GM18868 (cell line): ENCODE data around the gene DPP6.

Source experiments
- ATAC-seq: cut with Tn5 transposase; IDR thresholded peaks from one replicate; pipeline ENCODE4 v1.9.1; 2021; ENCODE audit warnings: mild to moderate bottlenecking, moderate library complexity; ENCODE audit not compliant: unreplicated experiment

Gene DPP6

DNA sequence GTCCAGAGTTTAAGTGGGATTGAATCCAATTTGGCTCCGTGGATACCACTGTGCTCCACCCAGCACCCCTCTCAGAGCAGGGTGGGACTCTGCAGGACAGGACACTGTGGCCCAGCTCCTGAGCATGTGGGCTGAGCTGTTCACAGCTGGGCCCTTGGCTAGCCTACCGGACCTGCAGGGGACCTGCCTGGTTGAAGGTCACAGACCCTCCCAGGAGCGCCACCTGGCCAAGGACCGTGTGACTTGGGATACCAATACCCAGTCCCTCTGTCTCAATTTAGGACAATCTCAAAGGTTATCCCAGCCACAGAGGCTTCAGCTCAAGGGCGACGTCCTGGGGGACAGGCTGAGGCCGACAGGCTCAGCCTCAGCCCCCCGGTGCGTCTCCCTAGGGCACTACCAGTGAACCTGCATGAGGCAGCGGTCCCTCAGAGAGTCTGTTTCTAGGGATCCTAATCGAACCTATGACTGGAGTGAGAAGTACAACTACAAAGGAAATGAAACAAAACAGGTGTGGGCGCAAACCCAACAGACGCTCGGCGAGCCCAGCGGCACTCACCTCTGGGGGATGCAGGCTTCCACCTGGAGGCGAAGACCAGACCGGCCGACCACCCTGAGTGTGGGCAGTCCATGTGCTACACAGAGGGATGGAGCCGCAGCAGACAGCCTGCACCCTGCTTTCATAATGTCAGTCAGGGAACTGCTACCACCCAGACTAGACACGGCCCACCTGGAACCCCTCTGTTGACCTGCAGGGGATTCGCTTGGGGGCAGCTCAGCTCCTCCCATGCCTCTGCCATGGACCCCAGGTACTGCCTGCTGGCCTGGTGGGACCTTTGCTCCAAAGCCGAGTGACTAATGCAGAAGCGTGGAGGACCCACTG, 847.0 kb downstream of the DPP6 start:
- ATAC-seq, result no peak

DNA sequence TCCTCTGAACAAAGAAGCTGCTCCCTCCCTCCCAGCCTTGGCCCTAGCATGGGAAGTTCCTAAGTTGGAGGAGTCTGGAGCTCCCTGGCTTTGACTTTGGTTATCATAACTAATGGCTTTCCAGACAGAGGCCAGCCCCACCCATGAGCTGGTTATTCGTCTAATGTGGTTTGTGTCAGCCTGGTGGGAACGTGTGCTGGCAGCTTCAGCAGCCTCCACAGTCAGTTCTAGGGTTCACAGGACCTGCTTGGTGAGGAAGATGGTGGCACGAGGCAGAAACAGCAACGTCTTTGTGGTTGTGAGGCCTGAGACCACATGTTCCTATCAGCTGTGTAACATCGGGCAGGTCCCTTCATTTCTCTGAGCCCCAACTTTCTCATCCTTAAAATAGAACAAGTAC, 847.7 kb downstream of the DPP6 start:
- ATAC-seq, result no peak

DNA sequence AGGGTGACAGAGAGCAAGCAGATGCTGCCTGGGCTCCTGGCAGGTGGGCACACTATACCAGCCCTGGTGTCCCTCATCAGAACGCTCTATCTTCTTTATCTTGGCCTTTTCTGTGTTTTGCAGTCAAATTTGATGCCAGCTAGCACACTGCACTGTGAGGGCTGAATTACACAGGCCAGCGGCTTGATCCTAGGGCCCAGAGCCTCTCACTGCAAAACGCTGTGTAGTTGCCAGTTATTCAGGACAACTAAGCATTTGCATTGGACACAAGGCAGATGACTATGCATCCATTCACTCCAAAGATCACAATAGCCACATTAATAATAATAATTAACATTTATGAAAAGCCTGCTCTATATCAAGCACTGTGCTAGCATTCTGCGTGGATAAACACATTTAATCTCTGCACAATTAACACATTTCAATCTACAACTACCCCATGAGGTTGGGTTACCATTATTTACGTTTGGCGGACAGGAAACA, 850.4 kb downstream of the DPP6 start:
- no peak for ATAC-seq

DNA sequence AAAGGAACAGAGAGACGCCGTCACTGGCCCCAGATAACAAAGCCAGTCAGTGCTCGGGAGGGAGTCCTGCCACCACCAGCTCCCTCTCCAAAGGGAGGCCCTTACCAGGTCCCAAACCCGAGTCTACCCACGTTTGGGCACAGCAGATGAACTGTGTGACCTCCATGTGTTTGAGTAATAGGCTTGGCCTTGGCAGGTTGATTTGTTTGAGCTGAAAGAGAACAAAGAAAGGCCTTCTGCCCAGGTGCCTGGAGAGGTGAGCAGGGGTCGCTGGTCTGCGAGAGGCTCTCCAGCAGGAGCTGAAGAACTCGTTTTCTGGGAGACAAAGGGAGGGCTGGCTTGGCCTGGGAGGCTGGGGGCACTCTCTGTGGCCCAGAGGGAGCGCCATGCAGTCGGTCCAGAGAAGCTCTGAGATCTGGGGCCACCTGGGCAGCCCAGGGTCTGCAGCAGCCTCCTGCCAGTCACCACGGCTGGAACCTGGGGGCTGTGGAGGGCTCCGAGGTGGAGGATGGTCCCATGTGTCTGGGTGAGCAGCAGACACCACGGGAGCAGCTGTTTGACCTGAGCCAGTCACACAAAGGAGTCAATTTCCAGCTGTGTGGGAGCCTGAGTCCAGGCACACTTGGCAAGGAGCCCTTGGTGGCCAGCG, 851.0 kb downstream of the DPP6 start:
- ATAC-seq, result no peak

DNA sequence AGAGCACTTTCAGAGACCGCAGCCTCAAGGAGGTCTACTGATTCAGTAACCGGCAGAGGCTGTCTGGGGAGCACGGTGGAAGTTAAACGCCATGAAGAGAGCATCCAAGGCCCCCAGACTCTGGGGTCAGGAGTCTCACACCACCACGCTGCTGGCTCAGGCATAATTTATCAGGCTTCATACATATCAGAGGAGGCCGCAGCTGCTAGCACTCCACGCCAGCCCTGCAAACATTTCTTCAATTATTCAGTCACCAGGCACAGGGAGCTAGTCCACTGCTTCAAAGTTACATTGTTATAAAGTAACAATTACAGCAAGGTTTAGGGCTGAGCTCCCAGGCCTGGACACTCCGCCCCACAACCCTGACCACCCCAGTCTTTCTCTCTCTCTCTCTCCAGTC, 852.9 kb downstream of the DPP6 start:
- ATAC-seq, result no peak

DNA sequence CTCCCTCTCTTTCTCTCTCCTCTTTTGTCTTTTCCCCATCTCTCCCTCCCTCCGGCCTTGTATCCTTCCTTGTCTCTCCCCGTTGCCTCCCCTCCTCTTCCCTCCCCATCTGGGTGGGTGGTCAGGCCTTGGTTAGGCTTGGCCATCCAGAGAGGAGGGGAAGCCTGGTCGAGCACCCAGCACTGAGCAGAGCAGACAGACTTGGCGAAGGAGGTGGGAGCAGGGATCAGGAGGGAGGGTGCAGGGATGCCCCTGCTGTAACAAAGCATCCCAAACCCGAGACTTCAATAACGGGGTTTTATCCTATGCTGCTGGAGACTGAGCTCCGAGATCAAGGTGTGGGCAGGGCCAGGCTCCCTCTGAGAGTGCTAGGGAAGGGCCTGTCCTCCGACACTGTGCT, 853.4 kb downstream of the DPP6 start:
- ATAC-seq, result no peak

DNA sequence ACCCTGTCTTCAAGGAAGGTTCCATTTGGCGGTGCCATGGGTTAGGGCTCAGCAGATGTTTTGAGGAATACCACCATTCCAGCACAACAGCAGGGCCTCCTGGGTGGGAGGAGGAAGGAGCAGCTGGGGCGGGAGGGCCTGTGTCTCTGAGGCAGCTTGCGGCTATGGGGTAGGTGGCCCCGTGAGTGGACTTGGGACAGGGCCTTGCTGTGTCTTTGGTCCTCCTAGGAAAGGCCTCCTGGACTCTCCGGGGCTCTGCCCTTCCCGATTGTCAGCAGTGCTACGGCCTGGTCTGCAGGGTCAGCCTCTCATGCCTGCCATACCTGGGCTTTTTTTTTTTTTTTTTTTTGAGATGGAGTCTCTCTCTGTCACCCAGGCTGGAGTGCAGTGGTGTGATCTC, 854.0 kb downstream of the DPP6 start:
- no peak for ATAC-seq

DNA sequence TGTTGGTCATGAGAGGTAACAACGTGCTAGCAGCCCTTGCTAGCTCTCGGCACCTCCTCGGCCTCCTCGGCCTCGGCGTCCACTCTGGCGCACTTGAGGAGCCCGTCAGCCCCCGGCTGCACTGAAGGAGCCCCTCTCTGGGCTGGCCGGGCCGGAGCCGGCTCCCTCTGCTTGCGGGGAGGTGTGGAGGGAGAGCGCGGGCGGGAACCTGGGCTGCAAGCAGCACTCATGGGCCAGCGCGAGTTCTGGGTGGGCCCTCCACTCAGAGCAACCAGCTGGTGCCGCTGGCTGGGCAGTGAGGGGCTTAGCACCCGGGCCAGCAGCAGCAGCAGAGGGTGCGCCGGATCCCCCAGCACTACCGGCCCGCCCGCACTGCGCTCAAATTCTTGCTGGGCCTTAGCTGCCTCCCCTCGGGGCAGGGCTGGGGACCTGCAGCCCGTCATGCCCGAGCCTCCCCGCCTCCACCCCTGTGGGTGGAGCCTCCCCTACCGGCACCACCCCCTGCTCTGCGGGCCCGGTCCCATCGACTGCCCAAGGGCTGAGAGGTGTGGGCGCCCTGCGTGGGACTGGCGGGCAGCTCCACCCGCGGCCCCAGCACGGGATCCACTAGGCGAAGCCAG, 854.6 kb downstream of the DPP6 start:
- ATAC-seq, result no peak

DNA sequence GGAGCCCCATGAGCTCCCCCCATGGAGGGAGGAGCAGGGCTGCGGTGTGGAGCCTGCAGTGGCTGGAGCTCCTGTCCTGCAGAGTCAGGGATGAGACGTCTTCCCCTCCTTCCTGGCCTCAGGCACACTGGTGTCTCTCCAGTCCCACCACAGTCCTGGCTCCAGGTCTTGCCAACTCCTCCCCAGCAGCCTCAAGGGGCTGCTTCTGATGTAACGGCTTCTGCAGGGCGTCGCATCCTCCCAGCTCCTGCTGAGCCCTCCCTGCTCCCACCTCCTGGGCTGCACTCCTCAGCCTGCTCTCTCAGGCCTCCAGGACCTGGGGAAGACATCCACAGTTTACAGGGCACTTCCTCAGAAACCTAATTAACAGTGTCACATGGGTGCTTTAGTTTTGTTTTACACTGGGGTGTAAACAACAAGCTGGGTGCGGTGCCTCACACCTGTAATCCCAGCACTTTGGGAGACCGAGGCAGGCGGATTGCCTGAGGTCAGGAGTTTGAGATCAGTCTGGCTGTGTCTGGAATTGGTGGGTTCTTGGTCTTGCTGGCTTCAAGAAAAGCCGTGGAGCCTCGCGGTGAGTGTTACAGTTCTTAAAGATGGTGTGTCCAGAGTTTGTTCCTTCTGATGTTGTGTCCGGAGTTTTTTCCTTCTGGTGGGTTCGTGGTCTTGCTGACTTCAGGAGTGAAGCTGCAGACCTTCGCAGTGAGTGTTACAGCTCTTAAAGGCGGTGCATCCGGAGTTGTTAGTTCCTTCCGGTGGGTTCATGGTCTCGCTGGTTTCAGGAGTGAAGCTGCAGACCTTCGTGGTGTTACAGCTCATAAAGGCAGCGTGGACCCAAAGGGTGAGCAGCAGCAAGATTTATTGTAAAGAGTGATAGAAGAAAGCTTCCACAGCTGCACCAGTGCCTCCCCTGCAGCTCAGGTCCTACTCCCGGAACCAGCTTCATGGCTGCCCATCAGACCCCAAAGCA, 855.7 kb downstream of the DPP6 start:
- ATAC-seq, result no peak

DNA sequence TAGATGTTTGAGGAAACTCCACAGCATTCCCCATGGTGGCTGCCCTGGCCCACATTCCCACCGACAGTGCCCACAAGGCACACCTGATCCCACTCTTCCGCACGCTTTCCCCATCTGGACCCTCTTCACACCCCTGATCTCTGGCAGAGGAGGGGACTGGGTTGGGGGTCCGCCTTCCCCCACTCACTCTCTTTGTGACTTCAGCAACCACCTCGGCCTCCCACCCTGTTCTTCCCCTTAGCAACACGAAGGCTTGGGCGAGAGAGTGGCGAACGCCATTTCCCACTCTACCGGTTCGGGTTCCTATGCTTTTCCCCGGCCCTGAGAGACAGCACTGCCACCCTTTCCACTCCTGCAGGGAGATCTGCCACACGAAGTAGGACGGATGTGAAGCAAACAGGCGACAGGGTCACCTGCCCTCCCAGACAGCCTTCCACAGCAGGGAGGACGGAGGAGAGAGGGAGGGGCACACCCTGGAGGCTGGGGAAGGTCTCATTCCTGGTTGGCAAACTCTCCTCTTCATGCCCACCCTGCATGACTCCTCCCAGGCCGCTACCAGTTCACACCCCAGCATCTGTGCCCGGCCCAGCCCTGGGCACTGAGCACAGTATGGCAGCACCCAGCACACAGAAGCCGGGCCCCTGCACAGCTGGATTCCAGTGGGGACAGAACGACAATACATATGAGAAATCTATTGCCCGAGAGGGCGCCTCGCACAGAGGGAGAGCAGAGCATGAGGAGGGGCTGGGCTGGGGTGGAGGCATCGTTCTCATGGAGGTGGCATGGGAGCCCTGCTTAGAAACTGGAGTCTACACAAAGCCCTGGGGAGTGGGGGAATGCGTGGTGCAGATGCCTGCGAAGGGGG, 857.3 kb downstream of the DPP6 start:
- no peak for ATAC-seq

DNA sequence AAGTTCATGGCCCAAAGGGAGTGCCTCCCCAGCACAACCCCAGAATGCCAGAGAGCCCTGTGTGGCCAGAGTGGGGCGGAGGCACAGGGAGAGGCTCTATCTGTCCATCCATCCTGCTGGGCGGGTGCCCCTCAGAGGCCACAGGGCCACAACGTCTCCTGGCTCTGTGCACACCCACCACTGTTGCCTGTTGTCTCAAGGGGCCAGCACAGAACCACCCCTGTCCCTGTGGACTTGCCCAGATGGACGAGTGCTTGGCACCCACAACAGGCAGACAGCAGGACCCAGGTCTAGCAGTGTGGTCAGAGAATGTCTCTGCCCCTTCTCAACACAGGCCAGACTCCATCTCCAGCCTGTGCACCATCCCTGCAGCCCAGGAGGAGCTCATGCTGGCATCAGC, 857.9 kb downstream of the DPP6 start:
- ATAC-seq, result no peak

DNA sequence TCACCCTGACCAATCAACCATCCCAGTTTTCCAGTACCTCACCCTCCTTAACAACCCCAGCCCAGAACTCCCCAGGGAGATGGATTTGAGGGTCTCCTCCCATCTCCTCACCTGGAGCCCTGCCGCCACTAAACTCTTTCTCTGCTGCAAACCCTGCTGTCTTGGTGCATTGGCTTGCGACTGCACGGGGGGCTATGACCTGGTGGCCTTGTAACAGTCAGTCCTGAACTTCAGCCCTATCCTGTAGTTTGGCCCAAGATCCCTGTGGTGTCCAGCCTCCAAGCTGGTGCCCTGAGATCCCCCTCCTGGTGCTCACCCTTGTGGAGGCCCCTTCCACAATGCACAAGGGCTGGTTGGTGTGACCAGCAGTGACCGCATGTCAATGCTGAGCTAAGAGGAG, 858.8 kb downstream of the DPP6 start:
- no peak for ATAC-seq

DNA sequence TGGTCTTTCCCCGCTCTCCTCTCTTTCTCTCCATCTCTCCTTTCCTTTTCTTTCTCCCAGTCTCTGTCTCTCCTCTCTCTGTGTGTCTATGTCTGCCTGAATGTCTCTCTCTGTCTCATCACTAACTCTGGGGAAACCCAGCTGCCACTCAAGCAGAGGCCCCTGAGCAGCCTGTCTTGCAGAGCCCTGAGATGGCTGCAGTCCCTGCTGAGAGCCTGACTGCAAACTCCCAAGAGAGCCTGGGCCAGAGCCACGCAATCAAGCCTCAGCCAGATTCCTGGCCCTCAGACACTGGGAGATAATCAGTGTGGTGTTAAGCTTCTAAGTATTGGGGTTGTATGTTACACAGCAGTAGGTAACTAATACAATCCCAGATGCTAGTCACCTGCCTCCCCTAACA, 859.2 kb downstream of the DPP6 start:
- no peak for ATAC-seq

DNA sequence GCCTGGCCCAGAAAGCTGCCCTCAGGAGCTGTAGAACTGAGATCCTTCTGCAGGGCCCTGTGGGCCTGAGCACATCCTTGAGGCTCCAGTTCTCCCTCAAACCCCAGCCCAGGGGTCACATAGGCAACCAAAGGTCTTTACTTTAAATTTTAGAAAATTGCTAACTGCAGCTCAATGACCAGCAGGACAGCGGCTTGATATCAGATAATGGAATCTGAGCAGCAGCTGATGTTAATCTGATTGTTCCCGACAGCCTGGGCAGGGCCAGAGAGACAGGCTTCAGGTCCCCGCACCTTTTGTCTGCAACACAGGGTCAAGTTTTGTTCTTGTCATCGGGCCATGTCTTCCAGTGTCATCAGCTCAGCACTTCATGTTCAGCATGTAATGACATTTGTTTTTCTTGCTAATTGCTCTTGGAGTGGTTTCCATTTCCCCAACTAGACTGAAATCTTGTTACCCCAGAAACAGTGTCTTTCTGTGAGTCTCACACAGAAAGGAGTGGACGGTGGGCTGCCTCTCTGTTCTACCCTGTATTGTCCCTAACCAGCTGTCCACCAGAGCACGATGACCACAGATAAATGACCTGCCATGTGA, 859.8 kb downstream of the DPP6 start:
- ATAC-seq, result no peak

DNA sequence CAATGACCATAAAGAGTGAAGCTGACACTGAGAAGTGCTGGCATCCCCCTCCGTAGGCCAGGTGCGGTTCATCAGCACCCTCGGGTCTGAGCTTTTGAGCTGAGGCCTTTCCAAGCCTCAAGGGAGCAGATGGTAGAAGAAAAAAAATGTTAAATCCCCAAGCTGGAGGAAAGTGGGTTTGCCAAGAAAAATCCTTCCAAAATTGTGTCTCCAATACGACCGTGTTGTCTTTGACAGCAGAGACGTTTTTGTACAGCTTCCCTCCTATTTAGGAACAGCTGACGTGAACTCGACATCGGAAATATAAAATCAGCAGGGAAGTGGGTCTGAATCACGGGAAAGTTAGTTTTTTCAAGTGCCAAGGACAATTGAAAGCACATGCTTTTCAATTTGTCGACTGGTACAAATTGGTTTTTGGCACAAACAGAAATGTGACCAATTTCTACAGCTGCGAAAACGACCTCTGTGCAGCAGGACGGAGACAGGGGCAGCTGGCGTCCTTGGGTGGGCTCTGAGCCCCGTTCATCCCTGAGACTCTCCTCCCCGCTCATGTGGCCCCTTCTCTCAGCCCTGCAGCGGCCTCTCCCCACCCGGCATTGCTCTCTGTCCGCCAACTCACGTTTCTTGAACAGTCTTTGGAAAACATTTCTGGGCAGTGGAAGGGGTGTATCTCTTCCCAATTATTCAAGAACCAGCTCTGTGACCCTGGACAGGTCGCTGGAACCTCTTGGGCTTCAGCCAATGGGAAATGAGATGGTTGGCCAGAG, 860.9 kb downstream of the DPP6 start:
- ATAC-seq, result no peak

DNA sequence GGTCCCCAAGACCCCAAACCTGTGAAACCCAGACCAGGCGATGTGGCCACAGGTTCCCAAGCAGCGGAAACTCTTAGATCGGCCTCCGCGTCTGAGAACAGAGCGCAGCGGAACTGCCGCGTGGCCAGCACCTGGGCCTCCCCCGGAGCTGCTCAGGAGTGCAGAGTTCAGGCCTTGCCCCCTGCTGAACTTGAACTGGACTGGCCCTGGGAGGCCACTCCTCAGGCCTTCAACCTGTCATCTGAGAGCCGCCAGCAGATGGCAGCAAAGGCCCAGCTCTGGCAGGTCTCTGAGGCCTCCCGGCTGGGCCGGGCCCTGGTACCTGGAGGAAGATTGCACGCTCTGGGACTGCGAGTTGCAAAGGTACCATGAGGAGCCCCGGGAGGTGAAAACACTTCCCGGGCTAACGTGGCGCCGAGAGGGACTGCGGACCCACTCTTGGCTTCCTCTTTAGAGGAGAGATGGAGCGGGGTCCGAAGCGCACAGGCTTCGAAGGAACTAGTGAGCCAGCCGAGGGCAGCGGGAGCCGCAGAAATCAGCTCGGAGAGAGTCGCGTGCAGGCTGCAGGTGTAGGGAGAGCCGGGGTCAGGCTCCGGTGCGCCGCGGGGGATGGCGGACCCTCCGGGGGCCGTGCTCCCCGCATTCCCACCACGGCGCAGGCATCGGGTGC, 861.6 kb downstream of the DPP6 start:
- ATAC-seq, result peak; percentile 97

DNA sequence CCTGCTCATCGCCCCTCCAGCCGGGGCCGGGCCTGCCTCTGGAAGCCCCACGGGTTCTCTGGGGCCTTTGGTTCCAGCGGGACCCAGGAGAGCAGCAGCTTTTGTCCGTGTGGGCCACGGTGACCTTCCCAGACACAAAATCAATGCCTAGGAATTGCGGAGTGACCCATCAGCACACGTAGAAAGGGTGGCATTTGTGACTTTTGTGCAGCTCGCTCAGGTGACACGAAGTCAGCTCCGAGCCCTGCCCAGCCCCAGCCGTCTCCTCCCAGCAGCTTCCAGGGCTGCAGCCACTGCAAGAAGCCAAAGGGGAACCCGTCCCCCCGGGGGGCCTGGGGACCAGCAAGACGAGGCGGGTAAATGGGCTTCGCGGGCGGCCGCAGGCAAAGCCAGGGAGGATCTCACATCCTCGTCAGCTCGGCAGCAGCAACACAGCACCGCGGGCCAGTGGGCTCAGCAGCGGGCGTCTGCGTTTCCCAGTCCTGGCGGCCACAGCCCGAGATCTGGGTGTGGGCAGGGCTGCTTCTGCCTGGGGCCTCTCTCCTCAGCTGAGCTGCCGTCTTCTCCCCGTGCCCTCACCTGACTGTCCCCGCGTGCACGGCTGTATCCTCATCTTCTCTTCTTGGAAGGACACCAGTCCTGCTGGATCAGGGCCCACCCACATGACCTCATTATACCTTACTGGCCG, 862.3 kb downstream of the DPP6 start:
- no peak for ATAC-seq

DNA sequence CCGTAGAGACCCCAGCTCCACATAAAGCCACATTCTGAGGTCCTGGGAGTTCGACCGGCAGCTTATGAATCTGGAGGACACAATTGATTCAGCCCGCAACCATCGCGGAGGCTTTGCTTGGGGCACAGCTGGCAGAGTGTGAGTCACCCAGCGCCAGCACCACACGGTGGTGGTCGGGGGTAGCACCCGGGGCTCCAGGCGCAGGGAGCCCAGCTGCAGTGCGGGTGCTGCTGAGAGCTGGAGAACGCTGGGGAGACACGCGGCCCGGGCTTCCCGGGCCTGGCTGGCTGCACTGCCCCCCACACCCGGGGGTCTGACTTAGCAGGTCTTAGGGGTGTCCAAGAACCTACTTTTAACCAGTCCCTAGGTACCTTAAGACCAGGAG, 862.8 kb downstream of the DPP6 start:
- ATAC-seq, result no peak
